SH-SY5Y (cell line): ENCODE results near the gene SPI1.

Experiments
- GATA2 ChIP-seq: IDR thresholded peaks from 2 replicates; pipeline ENCODE4 v1.6.1; 2011; ENCODE audit warnings: mild to moderate bottlenecking, low read depth, low read length
- GATA3 ChIP-seq: IDR thresholded peaks from 2 replicates; pipeline ENCODE4 v1.6.1; 2011; ENCODE audit warnings: low read depth, mild to moderate bottlenecking, low read length, moderate library complexity

The SPI1 gene

DNA sequence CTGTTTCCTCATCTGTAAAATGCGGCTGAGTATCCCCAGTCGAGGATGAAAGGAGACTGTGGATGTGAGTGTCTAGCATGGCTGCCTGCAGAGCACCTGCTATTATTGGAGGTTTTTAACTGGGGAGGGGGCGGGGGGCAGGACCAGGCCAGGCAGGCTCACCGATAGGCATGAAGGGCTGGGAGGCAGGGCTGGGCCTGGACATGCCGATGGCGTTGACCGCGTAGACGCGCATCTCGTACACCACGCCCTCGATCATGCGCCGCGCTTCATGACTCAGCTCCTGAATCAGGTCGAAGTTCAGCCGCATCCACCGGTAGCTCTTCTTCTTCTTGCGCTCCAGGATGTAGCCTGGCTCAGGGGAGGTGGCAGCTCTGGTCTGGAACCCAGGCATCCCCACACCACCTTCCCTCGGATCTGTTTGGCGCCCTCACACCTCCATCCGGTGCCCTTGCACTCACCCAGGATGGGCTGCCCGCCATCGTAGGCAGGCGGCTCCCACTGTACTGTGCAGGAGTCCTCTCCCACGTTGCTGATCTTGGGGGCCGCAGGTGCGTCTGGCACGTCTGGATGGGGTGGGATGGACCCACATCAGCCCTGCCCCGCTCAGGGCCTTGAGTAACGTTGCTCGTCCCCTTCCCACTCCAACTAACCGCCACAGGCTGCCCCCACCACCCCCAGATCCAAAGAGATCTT lies 41.0 kb downstream of the SPI1 start:
- TF ChIP-seq GATA3: no peak
- no peak for TF ChIP-seq GATA2

- TF ChIP-seq GATA2 (no peak), GATA3 (no peak)
Observed at GRCh38 chr11:47336595-47336994, 41.8 kb downstream of the SPI1 start.

GRCh38 chr11:47335733-47336132 lies 42.6 kb downstream of the SPI1 start:
- TF ChIP-seq GATA3 (no peak), GATA2 (no peak)

DNA sequence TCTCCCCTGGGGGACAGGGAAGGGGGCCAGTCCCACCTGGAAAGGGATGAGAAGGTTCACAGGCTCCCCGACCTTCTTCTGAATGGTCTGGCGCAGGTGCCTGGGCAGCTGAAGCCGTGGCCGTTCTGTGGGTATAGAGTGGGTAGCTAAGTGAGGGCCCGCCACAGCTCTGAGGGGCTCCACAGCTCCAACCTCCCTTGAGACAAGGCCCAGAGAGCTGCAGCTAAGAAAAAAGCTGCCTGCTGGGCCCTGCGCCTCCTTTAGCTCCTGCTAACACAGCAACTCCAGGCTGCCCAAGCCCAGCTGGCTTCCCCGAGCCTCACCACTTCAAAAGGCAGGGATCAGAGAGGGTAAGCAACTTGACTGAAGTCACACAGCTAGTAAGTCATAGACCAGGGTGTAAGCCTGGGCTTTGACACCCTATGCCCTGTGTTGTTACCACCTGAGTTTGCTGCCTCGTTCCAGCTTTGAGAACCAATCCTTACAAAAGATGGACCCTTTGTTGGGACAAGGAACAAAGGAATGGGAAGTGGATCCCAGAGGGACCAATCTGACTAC lies 44.4 kb downstream of the SPI1 start:
- TF ChIP-seq GATA3 (no peak), GATA2 (no peak)

DNA sequence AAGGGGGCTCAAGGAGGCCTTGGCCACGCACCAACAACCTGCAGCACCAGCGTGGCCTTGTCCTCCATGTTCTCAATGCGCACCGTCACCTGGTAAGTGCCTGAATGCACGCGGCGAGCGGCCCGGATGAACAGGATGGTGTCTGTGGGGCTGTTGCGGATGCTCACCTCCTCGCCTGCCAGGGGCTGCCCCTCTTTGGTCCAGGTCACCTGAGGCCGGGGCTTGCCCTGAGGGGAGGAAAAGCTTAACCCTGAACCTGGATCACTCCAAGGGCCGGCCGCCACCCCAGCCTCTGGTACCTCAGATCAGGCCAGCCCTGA lies 44.9 kb downstream of the SPI1 start:
- TF ChIP-seq GATA3: no peak
- TF ChIP-seq GATA2: no peak

GRCh38 chr11:47332791-47333525 lies 45.4 kb downstream of the SPI1 start:
- no peak for TF ChIP-seq GATA2
- TF ChIP-seq GATA3: no peak

- TF ChIP-seq GATA3 (no peak), GATA2 (no peak)
Observed at GRCh38 chr11:47332303-47332711, 46.0 kb downstream of the SPI1 start.

DNA sequence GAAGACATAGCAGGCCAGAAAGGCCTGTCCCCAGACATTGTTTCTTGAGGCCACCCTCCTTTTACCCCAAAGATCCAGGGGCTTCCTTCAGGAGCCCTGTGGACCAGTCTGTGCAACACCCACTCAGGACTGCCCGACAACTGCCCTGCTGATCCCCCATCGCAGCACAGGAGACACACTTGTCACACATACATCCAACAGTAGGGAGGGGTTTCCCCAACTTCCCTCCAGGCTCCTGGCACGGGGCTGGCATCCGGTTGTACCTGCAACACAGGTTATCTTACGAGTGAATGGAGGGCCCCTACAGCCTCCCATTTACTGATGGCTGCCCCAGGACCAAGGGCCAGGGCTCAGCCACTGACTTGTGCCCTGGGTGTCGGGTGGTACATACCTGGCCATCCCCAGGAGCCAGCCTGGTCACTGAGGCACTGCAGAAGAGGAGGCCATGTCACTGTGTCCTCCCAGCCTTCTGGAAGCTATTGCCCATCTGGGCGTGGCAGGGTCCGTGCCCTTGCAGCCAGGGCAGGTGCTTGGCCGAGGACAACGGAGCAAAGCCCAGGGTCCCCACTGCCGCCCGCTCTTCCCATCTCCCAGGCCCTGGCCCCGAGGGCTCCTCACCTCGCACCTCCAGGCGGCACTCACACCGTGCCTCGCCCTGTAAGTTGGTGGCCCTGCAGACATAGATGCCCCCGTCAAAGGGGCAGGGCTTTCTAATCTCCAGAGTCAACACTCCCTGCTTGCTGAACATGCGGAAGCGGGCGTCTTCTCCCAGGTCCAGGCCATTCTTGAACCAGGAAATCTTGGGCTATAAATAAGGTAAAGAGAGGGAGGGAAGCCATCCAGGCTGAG lies 46.7 kb downstream of the SPI1 start:
- TF ChIP-seq GATA2 (no peak), GATA3 (no peak)

- no peak for TF ChIP-seq GATA3
Observed at GRCh38 chr11:47329987-47330931, 48.1 kb downstream of the SPI1 start.

- TF ChIP-seq GATA3: no peak
- no peak for TF ChIP-seq GATA2
Observed at GRCh38 chr11:47329431-47329986, 48.8 kb downstream of the SPI1 start.

GRCh38 chr11:47328449-47329390 lies 49.6 kb downstream of the SPI1 start:
- TF ChIP-seq GATA3 (no peak), GATA2 (no peak)

DNA sequence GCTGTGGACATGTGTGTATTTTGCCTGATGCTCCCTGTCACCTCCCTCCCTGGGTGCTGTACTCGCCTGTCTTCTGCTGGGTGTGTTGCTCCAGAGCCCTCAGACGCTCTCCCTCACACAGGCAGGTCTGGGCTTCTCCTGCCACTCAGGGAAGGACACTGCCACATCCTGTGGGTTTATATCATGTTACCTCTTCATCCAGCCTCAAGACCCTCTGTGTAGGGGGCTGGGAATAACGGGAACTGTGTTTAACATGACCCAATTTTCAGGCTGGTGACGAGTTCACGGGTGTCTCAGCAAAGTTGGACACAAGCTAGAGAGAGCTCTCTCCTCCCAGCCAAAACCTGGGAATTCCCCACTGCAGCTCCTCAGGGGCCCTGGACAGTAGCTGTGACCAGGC lies 50.4 kb downstream of the SPI1 start:
- TF ChIP-seq GATA2: no peak
- TF ChIP-seq GATA3: no peak
